Thymus (tissue), 11 donors: ENCODE data around the gene KIR2DL1. TPM values are rescaled to one million over a fixed set of nuclear protein-coding genes. Genes with fewer than 3 reads are reported as not detected.
"Not testable (repeated sequence)": the region's sequence is repeated elsewhere in the genome, so short reads cannot be mapped to it uniquely, and the experiment has no call there.

Experiments
- DNase-seq, 9 donors: peaks; one replicate each; pipeline ENCODE4 v3.0.0-alpha.2; 2013; ENCODE audit warnings: low spot score in 9 of 9, low read depth in 6 of 9, missing footprints in 1 of 9
- H3K27ac ChIP-seq, 2 donors: one replicate each; pipeline ENCODE4 v1.5.1; 2013; ENCODE audit warnings: control low read depth in 1 of 2, low read depth in 1 of 2, low read length in 1 of 2, mild to moderate bottlenecking in 1 of 2, moderate library complexity in 1 of 2
- H3K27me3 ChIP-seq, 2 donors: one replicate each; pipeline ENCODE4 v1.5.1; 2013; ENCODE audit warnings: low read length in 1 of 2; ENCODE audit not compliant: control insufficient read depth in 2 of 2, insufficient read depth in 1 of 2
- H3K36me3 ChIP-seq, 2 donors: one replicate each; pipeline ENCODE4 v1.5.1; 2013; ENCODE audit warnings: low read length in 1 of 2, mild to moderate bottlenecking in 1 of 2, moderate library complexity in 1 of 2; ENCODE audit not compliant: control insufficient read depth in 2 of 2, insufficient read depth in 2 of 2
- H3K4me1 ChIP-seq, 2 donors: one replicate each; pipeline ENCODE4 v1.5.1; 2013; ENCODE audit warnings: low read length in 2 of 2; ENCODE audit not compliant: control insufficient read depth in 2 of 2, insufficient read depth in 2 of 2
- H3K4me3 ChIP-seq, 2 donors: one replicate each; pipeline ENCODE4 v1.5.1; 2013; ENCODE audit warnings: low read length in 2 of 2, control low read depth in 1 of 2, mild to moderate bottlenecking in 1 of 2
- H3K9me3 ChIP-seq, 2 donors: one replicate each; pipeline ENCODE4 v1.5.1; 2013; ENCODE audit warnings: low read length in 1 of 2, mild to moderate bottlenecking in 1 of 2; ENCODE audit not compliant: control insufficient read depth in 2 of 2, insufficient read depth in 1 of 2
- WGBS: extraction: QIAGEN DNeasy Blood & Tissue Kit; methylation state at CpG from one replicate; pipeline ENCODE4 v1.1.7; 2013; 5-methylcytosine and 5-hydroxymethylcytosine counted together
- polyA plus RNA-seq: library from polyadenylated mRNA; stranded (reverse); fragments of 200-250 nt; gene quantifications from one replicate; pipeline ENCODE4 v1.2.3, GENCODE V29; 2013
- total RNA-seq: library from RNA; stranded (reverse); fragments of 120-200 nt; gene quantifications from one replicate; pipeline ENCODE4 v1.2.4, GENCODE V29; 2013
- donor health status: healthy.

The KIR2DL1 gene
- total and polyA plus RNA-seq, 2 donors: 0.05 TPM; not detected in 1

GRCh38 chr19:54738715-54739114 lies 30.9 kb upstream of the KIR2DL1 start:
- Histone ChIP-seq H3K4me3 (no peak overlapping the region), H3K27me3 (no peaks in the 10 kb centered on the region), H3K36me3 (no peaks in the 10 kb centered on the region), H3K27ac (no peak overlapping the region), H3K9me3 (no peaks in the 10 kb centered on the region), H3K4me1 (no peaks in the 10 kb centered on the region)
- 94% methylated on average over 1 of the region's 1 CpG for WGBS
- DNase-seq: no peak

GRCh38 chr19:54739587-54740497 lies 29.8 kb upstream of the KIR2DL1 start:
- Histone ChIP-seq H3K27ac (no peak overlapping the region), H3K9me3 (no peaks in the 10 kb centered on the region), H3K36me3 (no peaks in the 10 kb centered on the region), H3K4me1 (no peaks in the 10 kb centered on the region), H3K4me3 (no peak overlapping the region), H3K27me3 (no peaks in the 10 kb centered on the region)
- 89% methylated on average over 13 of the region's 13 CpGs for WGBS
- no peak for DNase-seq

- not testable (repeated sequence) for DNase-seq, H3K27ac ChIP-seq, H3K27me3 ChIP-seq, H3K9me3 ChIP-seq, H3K4me1 ChIP-seq, H3K4me3 ChIP-seq, H3K36me3 ChIP-seq
- 76% methylated on average over 5 of the region's 5 CpGs for WGBS
These were observed 27.6 kb upstream of the KIR2DL1 start for GRCh38 chr19:54741950-54742349.

GRCh38 chr19:54744080-54744479 lies 25.5 kb upstream of the KIR2DL1 start:
- H3K27me3 ChIP-seq, H3K4me3 ChIP-seq, DNase-seq, H3K9me3 ChIP-seq, H3K36me3 ChIP-seq, H3K27ac ChIP-seq, H3K4me1 ChIP-seq: not testable (repeated sequence)
- WGBS: 82% methylated on average over 5 of the region's 5 CpGs

- 64% methylated on average over 9 of the region's 9 CpGs for WGBS
- H3K36me3 ChIP-seq, H3K4me1 ChIP-seq, H3K27me3 ChIP-seq, H3K27ac ChIP-seq, H3K9me3 ChIP-seq, H3K4me3 ChIP-seq, DNase-seq: not testable (repeated sequence)
These were observed 21.8 kb upstream of the KIR2DL1 start for GRCh38 chr19:54747614-54748322.

- H3K27me3 ChIP-seq, H3K27ac ChIP-seq, H3K4me3 ChIP-seq, H3K36me3 ChIP-seq, H3K9me3 ChIP-seq, H3K4me1 ChIP-seq, DNase-seq: not testable (repeated sequence)
- 45% methylated on average over 6 of the region's 6 CpGs for WGBS
These were observed 19.3 kb upstream of the KIR2DL1 start for GRCh38 chr19:54750276-54750675.

- H3K9me3 ChIP-seq, H3K27ac ChIP-seq, H3K4me3 ChIP-seq, H3K36me3 ChIP-seq, H3K27me3 ChIP-seq, H3K4me1 ChIP-seq, DNase-seq: not testable (repeated sequence)
- WGBS: 79% methylated on average over 11 of the region's 12 CpGs
These were observed 13.1 kb upstream of the KIR2DL1 start for GRCh38 chr19:54756204-54757110.

- not testable (repeated sequence) for H3K27me3 ChIP-seq, H3K9me3 ChIP-seq, H3K4me1 ChIP-seq, H3K27ac ChIP-seq, H3K4me3 ChIP-seq, H3K36me3 ChIP-seq, DNase-seq
- 66% methylated on average over 6 of the region's 6 CpGs for WGBS
These were observed 11.0 kb upstream of the KIR2DL1 start for GRCh38 chr19:54758577-54758976.
